ENCODE data around the gene ANKRD33B.

Gene ANKRD33B

DNA sequence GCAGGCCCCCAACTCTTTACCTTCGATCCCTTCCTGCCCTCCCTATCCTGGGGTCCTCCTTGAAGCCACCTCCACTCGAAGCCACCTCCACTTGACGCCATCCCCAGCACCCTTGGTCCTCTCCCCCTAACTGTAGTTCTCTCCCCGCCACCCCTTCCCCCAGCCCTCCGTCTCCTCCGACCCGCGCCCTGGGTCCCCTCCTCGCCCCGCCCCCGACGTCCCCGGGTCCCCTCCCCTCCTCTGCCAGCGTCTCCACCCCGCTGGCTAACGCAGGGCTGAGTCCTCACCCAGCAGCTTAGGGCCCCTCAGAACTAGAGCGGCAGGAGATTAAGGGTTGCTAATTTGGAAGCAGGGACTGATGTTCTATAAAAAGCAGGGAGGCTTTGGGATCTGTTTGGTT is 30.6 kb upstream of the ANKRD33B start:
- TF ChIP-seq, protein P1, sequence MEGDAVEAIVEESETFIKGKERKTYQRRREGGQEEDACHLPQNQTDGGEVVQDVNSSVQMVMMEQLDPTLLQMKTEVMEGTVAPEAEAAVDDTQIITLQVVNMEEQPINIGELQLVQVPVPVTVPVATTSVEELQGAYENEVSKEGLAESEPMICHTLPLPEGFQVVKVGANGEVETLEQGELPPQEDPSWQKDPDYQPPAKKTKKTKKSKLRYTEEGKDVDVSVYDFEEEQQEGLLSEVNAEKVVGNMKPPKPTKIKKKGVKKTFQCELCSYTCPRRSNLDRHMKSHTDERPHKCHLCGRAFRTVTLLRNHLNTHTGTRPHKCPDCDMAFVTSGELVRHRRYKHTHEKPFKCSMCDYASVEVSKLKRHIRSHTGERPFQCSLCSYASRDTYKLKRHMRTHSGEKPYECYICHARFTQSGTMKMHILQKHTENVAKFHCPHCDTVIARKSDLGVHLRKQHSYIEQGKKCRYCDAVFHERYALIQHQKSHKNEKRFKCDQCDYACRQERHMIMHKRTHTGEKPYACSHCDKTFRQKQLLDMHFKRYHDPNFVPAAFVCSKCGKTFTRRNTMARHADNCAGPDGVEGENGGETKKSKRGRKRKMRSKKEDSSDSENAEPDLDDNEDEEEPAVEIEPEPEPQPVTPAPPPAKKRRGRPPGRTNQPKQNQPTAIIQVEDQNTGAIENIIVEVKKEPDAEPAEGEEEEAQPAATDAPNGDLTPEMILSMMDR (IDR thresholded peaks at IDR 0.05), result no peak

DNA sequence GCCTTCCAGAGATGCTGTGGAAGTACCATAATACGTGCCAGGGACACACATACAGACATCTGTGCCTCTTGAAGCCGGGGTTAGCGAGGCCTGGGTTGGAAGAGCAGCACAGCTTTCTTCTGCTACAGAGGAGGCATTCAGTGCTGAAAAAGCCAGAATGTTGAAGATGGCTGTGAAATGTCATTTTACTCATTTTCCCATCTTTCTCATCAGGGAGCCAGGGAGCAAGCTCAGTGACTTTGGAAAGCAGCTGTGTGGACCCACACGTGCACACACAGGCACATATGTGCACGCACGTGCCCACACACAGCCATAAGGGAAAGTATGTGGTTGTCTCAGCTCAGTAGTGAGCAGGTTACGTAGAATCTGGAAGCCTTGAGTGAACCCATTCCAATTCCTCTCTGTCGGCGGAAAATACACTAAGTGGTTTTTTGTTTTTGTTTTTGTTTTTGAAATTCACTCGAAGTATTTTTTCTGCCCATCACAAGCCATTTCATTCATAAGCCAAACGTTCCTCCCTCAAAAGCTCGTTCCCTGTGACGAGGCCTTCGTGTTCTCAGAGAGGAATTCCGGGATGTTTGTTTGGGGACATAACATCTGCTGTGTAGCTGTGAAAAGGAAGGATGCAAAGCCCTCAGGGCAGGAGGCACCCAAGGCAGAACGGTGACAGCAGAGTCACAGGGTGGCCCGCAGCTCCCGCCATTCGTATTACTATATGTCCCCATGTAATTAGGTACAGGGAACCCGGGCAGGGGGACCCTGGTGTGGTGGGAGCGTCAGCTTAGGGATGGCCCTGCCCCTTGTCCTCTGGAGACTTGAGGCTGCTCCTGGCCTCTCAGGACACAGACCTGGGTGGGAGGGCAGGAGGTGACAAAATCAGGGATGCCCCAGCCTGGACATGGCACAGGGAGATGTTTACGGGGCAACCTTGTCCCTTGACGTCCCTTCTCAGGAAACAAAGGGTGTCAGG is 29.0 kb upstream of the ANKRD33B start:
- TF ChIP-seq, protein P1 (IDR thresholded peaks at IDR 0.05), result no peak

DNA sequence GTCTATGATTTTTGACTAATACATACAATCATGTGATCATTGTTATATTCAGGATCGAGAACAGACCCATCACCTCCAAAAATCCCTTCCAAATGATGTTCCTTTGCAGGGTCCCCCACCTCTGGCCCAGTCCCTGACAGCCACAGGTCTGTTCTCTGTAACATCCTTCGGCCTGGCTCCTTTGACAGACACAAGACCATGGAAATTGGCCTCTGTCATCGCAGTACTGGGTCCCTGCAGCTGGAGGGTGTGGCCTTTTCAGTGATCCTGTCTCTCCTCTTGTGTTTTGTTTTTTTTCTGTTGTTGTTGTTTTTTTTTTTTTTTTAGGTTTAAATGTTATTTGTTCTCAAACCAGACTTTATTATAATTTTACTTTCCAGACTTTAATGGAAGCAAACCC is 27.4 kb upstream of the ANKRD33B start:
- TF ChIP-seq, protein P1 (IDR thresholded peaks at IDR 0.05), result no peak

DNA sequence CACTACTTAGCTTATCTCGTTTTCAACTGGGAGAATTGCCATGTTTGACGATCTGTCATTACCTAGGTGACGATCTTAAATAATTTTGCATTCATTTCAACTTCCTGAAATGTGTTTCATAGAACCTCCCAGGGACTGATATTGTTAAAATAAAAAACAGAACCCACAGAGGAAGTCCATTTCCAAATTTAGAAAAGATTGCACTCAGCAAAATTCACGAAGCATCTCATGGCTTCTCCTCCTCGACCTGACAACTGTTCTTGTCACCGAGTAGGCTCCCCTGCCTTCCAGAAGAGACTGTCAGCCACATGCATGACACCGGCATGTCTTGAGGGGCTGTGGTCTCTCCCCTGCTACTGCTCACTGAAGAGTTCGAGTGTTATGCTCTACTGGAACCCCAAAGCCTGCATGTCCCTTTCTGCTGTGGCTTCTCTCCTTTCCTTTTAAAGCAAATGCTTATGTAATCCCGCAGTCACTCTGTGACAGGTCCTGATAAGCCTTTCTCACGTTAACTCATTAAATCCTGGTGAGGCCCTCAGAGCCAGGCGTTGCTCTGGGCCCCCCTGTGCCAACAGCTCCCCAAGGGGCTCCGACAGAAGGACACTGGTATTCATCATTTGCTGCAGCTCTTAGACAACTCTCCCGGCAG is 26.8 kb upstream of the ANKRD33B start:
- TF ChIP-seq, protein P1 (IDR thresholded peaks at IDR 0.05), result no peak

DNA sequence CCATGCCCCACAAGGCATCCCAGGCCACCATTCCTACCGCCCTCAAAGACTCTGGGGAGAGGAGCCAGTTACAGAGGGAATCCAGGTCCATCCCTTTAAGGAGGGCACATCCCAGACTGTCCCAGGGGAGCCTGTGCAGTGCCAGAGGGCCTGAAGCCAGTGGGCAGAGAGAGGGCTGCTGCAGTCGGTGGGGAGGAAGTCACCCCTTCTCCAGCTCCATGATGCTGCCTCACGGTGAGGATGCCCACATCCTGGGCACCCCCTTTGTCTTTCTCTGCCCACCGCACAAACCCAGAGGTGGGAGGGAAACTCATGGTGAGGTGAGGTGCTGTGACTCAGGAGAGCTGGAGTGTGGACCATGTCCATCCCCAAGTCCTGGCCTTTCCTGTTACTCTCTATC is 26.2 kb upstream of the ANKRD33B start:
- TF ChIP-seq, protein P1 (IDR thresholded peaks at IDR 0.05), result no peak

DNA sequence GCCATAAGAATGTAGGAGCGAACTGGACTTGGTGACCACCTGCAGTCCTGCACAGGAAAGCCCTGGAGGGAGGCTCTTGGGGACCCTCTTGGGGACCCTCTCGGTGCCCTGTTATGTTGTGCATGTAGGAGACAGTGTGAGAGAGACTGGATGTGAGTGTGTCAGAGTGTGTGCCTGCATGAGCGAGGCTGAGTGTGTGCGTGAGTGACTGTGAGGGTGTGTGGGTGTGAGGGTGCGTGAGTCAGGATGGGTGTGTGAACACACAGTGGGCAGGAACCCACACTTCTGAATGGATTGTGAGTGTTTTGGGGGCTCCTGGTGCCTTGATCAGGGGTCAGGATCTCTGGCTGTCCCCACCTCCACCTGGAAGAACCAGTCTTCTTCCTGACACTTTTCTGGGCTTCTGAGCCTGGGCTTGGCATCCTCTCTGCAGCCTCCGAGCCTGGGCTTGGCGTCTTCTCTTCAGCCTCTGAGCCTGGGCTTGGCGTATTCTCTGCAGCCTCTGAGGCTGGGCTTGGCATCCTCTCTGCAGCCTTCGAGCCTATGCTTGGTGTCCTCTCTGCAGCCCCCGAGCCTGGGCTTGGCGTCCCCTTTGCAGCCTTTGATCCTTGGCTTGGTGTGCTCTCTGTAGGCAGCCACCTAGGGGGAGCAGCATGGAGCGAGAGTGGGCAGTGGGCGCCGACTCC is 25.6 kb upstream of the ANKRD33B start:
- TF ChIP-seq, protein P1 (IDR thresholded peaks at IDR 0.05), result no peak

Measured in LNCAP (cell line).